Adipose tissue (tissue), 3 donors: ENCODE measurements around the gene APOC3. TPM values are rescaled to one million over a fixed set of nuclear protein-coding genes. Genes with fewer than 3 reads are reported as not detected.

Source experiments
- H3K27ac ChIP-seq: one replicate; pipeline ENCODE4 v1.5.1; 2013; ENCODE audit warnings: low read depth, low read length
- WGBS, 3 donors: extraction: QIAGEN DNeasy Blood & Tissue Kit; methylation state at CpG; one replicate each; pipeline ENCODE4 v1.1.7; 2013; 5-methylcytosine and 5-hydroxymethylcytosine counted together
- polyA plus RNA-seq, 3 donors: library from polyadenylated mRNA; stranded (reverse); fragments of 200-250 nt; gene quantifications; one replicate each; pipeline ENCODE4 v1.2.3, GENCODE V29; 2013
- donor health status: healthy with polysubstance abuse.
- donor health status: Bipolar disorder and iron deficiency.
- donor health status: healthy.

Gene APOC3
- polyA plus RNA-seq, 3 donors: 0.21 to 0.43 TPM; not detected in 1

DNA sequence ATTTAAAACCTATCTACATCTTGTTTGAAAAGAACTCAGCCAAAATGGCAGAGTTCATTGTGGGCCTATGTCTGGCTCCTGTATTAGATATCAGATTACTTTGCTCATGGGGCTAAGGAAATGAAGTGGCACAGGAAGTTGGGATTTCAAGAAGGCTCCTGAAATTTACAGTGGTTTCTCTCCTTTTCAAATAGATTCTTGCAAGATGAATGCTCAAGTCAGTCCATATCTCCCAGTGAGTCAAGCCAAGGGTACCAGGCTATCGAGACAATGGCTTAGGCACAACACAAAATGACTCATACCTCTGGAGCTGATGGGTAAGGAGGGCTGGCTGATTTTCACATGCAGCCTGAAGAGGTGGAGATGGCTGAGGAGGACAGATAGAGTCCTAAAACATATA is 31.8 kb downstream of the APOC3 start:
- 92 to 97% (median 95%) methylated on average over 1 of the region's 1 CpG for WGBS, 3 donors
- H3K27ac ChIP-seq: no peak overlapping the region

DNA sequence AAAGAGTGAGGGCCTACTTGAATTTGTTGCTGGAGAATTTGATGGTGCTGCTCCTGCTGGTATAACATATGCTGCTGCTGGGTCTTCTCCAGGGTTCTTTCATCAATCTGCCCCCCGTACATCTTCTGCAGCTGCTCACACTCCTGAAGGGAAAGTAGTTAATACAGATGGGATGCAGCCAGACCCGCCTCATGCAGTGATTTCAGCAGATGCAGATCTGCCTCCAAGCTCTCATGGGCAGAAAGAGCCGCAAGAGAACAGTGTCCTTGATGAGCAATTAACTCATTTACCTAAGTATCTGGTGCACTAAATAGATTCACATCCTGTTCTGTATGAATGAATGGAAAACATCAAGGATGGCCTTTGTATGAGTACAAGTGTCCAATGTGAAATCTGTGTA is 32.5 kb downstream of the APOC3 start:
- no peak overlapping the region for H3K27ac ChIP-seq
- WGBS, 3 donors: 80 to 92% (median 88%) methylated on average over 3 of the region's 3 CpGs

DNA sequence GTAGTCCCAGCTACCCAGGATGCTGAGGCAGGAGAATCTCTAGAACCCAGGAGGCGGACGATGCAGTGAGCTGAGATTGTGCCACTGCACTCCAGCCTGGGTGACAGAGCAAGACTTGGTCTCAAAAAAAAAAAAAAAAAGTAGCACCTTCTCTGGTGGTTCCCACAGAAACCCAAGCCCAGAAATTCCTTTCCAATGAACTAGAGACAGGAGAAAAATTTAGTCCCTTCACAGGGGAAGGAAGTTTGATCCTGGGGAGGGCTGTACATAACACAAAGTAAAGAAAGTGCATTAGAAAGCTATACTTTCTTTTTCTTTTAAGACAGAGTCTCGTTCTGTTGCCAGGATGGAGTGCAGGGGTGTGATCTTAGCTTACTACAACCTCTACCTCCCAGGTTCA is 33.2 kb downstream of the APOC3 start:
- WGBS, 3 donors: 93 to 98% (median 97%) methylated on average over 3 of the region's 3 CpGs
- no peak overlapping the region for H3K27ac ChIP-seq

DNA sequence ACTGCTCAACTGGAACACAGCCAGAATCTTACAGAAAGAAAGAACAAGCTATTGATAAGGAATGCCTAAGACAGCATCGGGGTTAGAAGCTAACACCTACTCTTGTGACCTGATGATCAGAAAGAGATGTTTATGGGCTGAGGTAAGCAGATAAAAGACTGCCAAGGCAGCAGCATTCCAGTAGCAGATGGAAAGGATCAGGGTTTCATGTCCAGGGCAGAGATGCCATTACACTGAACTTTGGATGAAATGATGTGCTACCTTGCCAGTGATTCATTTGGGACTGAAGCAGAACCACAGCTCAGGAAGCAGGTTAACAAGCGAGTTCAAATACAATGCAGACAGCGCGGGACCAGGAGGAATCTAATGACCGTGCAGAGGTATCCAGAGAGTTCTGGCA is 34.8 kb downstream of the APOC3 start:
- WGBS, 3 donors: 88 to 92% (median 92%) methylated on average over 5 of the region's 5 CpGs
- H3K27ac ChIP-seq: no peak overlapping the region

DNA sequence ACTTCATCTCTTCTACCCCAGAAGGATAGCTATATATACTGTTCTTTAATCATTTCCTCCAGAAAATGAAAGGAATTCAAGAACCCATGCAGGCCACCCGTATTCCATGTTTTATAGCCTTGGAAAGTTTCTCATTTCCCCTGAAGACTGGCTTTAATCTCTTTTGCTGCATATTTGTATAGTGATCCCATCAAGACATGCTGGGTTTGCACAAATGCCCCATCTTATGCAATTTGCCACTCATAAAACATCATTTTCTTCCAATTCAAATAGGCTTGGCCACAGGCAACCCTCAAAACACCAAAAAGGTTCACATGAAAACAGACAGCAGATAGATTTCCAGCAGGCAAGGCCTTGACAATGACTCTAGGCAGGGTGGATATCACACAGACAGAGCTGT is 36.0 kb downstream of the APOC3 start:
- WGBS, 3 donors: 64 to 78% (median 66%) methylated on average over 1 of the region's 1 CpG
- H3K27ac ChIP-seq: no peak overlapping the region

DNA sequence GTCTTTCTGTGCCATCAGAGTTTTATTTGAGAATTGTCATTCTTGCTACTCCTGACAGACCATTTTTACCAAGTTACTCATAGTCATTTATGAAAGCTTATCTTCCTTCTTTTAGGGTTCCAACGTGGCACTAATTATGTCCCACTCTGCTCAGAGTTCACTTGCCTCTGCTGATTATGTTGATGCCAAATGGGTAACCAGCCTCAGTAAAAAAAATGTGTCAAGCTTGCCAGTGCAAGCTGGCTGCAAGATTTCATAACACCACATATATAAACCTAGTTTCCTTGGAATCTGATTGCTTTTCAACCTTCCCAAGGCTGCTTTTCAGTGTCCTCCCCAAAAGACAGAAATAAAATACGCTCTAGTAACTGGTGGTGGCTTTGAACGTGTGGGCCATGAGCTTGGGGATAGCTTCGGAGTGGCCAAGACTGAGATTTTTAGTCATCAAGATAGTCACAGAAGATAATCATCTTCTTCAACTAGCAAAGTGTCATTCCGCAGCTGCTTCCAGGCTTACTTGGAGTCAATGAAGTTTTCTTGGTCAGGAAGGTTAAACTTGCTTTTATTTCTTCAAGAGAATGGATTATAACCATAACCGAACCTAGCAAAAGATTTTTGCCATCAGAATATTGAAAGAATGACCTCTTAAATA is 37.2 kb downstream of the APOC3 start:
- no peak overlapping the region for H3K27ac ChIP-seq
- WGBS, 3 donors: 85 to 93% (median 86%) methylated on average over 6 of the region's 6 CpGs

DNA sequence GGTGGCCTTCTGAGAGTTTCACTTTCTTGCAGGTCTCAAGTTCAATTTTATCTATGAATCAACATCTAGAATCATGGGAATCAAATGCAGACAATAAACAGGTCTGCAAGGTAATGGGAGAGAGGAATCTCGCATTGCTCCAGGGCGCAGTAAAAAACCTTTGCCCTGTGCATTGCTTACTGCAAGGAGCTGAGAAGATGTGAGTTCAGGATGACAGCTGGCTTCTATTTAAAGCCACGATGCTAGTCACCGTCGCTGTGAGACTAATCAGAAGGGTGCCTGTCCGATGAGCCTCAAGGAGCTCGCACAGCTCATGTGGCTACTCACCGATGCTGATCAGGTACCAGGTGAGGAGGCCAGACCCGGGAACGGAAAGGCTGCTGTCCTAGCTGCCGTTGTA is 37.9 kb downstream of the APOC3 start:
- WGBS, 3 donors: 95 to 99% (median 97%) methylated on average over 11 of the region's 11 CpGs
- no peak overlapping the region for H3K27ac ChIP-seq

DNA sequence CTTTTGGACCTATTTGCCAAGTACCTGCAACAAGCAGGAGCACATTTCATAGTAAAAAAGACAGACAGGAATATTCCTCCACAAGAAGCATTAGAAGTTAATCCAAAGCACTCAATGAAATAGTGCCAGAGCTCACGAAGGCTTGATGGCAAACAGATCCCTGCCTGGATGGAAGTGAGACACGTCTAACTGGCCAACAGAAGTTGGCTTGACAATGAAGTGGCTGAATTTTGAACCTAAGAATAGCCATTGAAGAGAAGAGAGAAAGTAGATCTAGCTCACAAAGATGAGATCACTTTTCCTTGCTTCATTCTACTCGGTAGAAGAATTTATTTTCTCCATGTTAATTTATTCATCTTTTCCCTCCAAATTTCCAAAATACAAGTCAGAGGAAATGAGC is 38.4 kb downstream of the APOC3 start:
- no peak overlapping the region for H3K27ac ChIP-seq
- WGBS, 3 donors: 82 to 89% (median 82%) methylated on average over 3 of the region's 3 CpGs

DNA sequence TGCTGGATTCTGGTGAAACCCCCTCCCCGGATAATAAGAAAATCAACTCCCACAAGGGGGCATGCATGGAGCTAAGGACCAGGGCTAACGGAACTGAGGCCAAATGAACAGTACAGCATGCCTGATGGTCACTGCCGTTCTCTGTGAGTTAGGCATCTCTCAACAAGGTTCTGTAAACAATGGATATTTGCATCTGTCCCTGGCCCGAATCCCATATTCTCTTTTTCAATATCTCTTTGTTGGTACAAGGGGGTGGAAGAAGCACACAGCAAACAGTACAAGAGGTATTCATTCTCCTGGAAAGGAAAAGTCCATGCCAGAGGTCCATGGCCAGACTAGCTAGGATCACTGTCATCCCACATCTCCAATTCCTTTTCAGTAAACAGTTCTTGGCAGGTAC is 39.9 kb downstream of the APOC3 start:
- no peak overlapping the region for H3K27ac ChIP-seq
- WGBS, 3 donors: 66 to 95% (median 88%) methylated on average over 4 of the region's 4 CpGs

DNA sequence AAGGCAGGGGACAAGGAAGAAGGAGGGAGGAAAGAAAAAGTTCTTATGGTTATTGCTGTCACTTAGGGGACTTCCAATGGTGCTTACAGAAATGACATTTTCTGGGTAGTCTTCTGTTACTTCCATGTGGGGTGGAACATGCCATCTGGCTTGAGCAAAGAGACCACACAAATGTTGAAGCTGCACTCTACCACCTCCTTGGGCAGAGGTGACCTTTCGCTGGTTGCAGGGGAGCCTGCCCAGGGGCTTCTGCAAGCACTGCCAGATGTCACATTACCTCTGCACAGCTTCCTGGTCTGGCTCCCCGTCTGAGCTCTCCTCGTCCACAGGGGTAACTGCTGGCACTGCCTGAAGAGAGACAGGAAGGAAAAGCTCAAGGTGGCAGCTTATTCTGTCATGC is 40.3 kb downstream of the APOC3 start:
- 52 to 89% (median 67%) methylated on average over 3 of the region's 3 CpGs for WGBS, 3 donors
- no peak overlapping the region for H3K27ac ChIP-seq

DNA sequence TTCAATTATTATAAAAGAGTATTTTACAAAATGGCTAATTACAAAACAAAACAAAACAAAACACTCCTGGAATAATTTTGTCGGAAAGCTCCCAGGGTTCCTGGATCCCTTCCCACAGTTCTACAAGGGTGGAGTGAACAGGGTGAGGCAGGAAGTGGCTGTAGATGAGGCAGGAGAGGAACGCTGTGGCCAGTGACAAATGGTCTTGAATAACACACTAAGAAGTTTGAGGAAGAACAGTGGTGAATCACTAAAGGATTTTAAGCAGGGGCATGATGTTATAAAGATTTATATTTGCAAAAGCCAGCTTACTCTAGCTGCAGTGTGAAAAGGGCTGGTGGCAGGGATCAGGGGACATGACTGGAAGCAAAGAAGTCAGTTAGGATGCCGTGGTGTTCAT is 41.5 kb downstream of the APOC3 start:
- H3K27ac ChIP-seq: no peak overlapping the region
- WGBS, 3 donors: 36 to 69% (median 43%) methylated on average over 3 of the region's 3 CpGs

DNA sequence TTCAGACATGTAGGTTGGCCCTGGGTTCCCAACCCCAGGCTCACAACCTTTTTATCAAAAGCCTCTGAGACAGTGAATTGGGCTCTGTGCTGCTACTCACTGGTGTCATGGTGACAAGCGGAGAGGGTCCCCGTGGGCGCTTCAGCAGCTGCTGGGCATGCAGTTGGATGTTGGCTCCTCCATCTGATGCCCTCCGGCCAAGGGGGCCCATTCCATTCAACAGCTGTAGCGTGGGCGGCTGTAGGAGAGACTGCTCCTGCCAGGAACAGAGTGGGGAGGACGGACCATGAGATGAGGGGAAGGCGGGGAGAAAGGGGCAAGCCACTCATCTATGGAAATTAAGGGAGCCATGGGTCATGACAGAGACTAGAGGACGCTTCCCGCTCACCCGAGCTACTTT is 43.7 kb downstream of the APOC3 start:
- H3K27ac ChIP-seq: no peak overlapping the region
- 96 to 98% (median 97%) methylated on average over 11 of the region's 11 CpGs for WGBS, 3 donors

DNA sequence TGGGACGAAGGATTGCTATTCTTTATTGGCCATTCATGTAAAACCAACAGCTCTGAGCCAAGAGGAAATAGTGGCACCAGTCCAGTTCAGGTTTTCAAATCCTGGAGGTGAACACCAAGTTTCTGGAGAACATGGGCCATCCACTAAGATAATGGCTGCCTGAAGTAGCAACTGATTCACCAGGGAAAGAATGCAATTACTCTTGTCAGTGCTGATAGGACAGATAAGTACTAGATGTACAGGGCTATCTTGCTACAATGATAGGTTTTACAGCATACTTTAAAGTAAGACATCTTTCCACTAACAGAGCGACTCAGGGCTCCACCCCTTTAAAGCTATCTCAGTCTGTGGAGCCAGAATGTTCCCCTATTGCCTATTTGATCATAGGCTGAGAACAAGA is 44.5 kb downstream of the APOC3 start:
- H3K27ac ChIP-seq: no peak overlapping the region
- WGBS, 3 donors: 68 to 79% (median 72%) methylated on average over 2 of the region's 2 CpGs

DNA sequence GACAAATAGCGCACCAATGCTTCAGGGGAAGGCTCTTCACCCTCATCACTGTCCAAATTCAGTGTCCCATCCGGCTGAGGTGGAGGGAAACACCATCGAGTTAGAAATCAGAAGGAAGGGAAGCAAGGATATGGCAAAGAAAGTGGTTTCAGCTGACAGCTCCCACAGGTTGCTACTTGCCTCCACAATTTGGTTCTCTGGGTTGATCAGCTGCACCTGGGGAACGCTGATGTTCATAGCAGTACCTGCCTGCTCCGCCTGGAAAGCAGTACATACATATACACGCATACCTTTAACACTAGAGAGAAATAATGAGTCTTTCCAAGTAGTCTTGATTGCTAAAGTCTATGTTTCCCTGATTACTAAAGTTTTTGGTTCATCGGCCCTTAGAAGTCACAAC is 45.5 kb downstream of the APOC3 start:
- no peak overlapping the region for H3K27ac ChIP-seq
- 92 to 97% (median 96%) methylated on average over 7 of the region's 7 CpGs for WGBS, 3 donors

DNA sequence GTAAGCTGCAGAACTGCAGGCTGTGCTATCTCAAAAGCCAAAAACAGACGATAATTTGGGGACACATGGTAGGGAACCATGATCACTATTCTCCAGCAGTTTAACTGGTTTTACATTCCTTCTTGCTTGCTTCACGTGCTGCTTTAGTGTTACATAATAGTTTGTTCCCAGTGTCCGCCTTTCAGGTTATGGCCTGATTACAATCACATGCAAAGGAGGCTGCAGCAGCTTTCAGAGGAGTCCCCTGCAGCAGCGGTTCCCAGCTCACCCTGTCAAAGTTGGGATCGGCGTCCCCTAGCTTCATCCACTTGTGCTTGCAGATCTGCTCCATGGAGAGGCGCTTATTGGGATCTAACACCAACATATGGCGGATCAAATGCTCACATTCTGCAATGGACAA is 46.9 kb downstream of the APOC3 start:
- WGBS, 3 donors: 78 to 87% (median 85%) methylated on average over 8 of the region's 8 CpGs
- H3K27ac ChIP-seq: no peak overlapping the region

DNA sequence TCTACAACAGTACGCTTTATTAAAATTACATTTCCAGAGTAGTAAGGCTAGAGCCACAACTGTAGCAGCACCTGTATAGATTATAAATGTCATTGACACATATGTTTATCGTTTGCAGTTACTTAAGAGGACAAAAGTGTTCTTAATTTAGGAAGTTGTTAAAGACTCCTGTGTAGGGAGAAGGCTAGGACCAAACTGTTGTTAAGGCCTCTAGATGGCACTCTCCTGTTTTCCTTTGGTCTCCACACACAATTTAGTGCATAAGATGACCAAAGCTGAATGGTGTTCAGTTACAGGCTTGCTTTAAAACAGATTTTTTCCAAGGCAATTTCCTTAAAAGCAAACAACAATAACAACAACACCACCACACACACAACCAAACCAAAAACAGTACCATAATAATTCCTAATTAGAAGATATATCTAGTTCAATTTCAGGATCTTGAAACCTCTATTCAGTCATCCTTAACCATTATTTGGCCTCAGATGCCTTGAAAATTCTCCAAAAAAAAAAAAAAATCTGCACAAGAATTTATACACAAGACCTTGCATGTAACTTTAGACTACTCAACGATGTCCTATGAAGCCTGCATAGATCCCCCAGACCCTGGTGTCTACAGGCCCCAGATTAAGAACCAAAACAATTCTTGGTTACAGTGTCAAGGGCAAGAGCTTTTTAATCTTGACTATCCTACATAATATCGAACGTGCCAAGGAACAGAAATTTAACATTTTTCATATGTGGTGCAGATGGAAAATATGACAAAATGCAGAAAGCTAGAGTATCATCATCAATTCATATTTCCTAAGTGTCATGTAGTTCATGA is 50.3 kb downstream of the APOC3 start:
- WGBS, 3 donors: 52 to 61% (median 60%) methylated on average over 5 of the region's 5 CpGs
- H3K27ac ChIP-seq: no peak overlapping the region

DNA sequence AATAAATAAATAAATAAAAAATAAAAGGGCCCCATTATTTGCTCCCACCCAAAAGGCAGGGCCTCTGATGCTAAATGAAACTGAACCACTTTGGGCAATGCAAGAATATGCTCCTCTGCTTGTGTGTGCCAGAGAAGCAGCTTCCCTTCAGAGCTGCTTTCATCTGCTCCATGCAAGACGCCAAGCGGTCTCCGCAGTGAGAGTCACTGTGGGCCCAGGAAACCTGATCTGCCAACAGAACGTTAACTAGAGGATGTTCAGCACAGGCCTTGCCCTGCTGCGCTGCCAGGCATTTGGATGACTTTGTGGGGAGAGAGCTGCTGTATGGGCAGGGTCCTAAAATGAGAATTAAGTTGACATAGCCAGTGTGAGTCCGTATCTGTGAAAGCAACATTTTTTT is 51.4 kb downstream of the APOC3 start:
- 87 to 89% (median 87%) methylated on average over 6 of the region's 6 CpGs for WGBS, 3 donors
- no peak overlapping the region for H3K27ac ChIP-seq

DNA sequence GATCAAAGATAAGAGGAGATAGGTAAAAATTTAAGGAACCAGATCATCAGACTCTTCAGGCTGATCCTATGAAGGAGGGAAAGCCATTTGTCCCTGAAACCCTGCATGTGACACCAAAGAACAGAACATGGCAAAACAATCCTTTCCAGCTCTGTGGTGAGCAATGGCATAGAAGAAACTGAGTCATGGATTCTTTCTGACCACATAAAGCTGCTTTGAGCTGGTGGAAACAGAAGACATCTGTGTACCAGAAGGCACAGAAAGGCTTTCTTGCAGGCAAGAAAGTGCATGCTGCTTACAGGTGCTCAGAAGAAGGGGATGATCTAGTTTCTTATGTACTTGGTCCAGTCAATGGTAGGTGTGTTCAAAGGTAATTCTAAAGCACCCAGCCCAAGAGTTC is 52.7 kb downstream of the APOC3 start:
- no peak overlapping the region for H3K27ac ChIP-seq
